ENCODE data around the gene HOXA4.

The HOXA4 gene

DNA sequence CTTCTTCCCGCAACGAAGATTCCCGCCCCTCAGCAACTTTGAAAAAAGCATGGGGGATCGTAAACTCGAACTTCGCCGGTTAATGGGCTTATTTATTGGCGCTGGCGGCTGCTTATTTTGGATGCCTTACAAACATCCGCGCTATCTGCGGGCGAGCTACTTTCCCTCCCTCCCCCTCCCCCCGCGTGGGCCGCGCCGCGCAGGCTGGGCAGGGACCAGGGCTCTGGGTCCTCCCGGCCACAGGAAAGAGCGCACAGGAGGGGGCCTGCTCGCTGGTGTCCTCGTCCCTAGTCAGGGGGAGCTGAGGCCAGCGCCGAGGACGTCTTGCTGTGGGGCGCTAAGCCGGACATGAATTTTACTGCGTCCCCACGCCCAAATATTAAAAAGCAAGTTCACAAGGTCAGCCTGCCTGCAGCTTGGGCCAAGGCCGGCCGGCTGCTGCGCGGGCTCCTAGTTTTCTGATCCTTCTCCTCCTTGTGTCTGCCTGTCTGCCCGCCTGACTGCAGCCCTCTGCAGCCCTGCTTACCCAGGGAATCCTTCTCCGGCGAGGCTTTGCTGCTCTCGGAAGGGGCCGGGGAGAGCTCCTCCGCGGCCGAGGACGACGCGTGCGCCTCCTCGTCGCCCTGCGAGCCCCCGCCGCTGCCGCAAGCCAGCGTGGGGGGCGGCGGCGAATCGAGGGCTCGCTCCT is 42.4 kb upstream of the HOXA4 start:
- peak; percentile 10 for DNase-seq (ENCODE audit: low read depth)
- no peak overlapping the region for H3K4me3 ChIP-seq (ENCODE audit: low read depth, low read length)
- TF ChIP-seq, protein P1, sequence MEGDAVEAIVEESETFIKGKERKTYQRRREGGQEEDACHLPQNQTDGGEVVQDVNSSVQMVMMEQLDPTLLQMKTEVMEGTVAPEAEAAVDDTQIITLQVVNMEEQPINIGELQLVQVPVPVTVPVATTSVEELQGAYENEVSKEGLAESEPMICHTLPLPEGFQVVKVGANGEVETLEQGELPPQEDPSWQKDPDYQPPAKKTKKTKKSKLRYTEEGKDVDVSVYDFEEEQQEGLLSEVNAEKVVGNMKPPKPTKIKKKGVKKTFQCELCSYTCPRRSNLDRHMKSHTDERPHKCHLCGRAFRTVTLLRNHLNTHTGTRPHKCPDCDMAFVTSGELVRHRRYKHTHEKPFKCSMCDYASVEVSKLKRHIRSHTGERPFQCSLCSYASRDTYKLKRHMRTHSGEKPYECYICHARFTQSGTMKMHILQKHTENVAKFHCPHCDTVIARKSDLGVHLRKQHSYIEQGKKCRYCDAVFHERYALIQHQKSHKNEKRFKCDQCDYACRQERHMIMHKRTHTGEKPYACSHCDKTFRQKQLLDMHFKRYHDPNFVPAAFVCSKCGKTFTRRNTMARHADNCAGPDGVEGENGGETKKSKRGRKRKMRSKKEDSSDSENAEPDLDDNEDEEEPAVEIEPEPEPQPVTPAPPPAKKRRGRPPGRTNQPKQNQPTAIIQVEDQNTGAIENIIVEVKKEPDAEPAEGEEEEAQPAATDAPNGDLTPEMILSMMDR (conservative IDR thresholded peaks at IDR 0.05; ENCODE audit: low read depth, low read length), result no peak

DNA sequence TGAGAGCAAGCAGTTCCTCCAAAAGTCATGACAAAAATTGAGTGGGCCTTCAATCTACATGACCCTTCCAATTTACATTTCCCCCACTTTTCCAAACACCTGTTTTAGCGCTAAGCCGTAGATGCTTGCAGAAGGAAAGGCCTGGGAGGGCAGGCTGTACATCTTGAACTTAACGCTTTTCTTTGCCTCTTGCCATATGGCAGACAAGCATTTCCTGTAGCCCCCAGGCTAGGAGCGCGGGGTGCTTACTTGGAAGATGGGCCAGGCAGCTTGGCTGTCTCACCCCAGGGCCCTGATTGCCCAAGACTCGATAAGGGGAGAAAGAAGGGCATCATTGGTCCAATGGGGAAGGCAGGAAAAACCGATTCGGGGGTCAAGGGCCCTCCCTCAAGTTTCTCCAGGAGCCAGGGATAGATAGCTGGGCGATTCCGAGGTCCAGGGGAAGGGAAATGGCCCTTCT is 41.8 kb upstream of the HOXA4 start:
- TF ChIP-seq, protein P1 (conservative IDR thresholded peaks at IDR 0.05; ENCODE audit: low read depth, low read length), result no peak
- DNase-seq (ENCODE audit: low read depth), result no peak
- H3K4me3 ChIP-seq (ENCODE audit: low read depth, low read length), result no peak overlapping the region

DNA sequence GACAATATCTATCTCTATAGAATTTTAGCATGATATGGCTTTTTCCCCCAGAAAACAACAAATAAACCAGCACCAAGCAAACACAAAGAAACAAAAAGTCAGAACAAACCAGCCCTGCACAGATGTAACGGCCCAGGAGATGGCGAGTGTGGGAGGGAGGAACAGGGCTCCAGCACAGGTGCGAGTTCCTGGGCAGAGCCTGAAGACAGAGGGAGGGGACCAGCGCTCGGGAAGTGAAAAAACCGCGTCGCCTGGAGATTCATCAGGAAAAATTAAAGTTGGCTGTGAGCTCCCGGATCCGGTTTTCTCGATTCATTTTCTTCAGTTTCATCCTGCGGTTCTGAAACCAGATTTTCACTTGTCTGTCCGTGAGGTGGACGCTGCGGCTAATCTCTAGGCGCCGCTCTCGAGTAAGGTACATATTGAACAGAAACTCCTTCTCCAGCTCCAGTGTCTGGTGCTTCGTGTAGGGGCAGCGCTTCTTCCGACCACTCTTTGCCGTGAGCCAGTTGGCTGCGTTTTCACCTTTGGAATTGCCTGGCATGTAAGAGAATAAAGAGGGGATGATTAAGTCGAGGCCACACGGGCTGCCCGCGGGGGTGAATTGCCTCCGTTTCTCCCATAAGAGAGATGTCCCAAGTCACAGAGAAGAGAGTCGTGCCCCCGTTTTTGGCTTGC is 41.2 kb upstream of the HOXA4 start:
- no peak for DNase-seq (ENCODE audit: low read depth)
- H3K4me3 ChIP-seq (ENCODE audit: low read depth, low read length), result no peak overlapping the region
- TF ChIP-seq, protein P1 (conservative IDR thresholded peaks at IDR 0.05; ENCODE audit: low read depth, low read length), result no peak

DNA sequence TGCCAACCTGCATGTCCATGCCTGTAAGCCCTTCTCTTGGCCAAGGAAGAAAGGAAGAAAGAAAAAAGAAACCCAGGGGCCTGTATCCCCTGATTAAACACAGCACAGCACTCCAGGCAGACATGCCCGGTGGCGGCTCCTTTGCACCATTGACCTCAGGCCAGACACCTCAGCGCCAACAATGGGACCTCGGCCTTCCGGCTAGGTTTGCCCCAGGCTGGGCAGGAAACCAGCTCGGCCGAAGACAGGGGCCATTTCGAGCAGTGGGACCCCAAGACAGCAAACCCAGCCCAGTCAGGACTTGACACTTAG is 40.7 kb upstream of the HOXA4 start:
- TF ChIP-seq, protein P1 (conservative IDR thresholded peaks at IDR 0.05; ENCODE audit: low read depth, low read length), result no peak
- DNase-seq (ENCODE audit: low read depth), result no peak
- H3K4me3 ChIP-seq (ENCODE audit: low read depth, low read length), result no peak overlapping the region

DNA sequence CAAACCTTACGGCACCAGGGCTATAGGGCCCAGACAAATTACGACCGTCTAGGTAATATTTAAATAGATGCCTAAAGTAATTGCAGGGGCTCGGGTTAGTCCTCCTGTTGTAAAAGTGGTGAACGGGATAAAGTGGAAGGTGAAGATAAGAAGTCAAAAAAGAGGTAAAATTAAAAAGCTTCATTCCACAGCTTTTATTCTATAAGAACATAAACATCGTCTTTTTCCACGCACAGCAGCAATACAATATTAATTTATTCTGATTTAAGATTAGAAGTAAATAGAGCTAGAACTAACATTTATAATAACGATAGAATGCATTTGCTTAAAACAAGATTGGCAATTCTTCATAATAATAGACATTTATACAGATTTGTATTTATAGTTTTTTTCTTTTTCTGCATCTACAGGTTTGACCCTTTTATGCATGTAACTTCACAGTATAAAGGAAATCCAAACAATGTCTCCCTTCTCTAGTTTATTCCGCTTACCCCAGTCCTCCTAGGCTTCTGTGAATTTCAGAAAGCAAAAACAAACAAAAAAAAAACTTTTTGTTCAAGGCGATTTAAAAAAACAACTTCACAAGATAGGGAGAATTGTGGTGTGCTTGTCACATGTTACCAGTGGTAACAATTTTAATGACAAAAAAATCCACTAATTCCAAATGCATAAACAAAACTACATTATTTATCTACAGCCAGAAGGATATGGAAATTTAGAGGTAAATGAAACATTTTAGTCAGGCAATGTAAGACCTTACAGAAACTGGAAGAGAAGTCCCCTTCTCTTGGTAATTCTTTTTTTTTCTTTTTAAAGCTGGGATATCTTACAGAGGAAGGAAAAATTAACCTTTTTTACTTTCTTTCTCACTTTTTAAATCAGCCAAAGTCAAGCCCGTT is 40.1 kb upstream of the HOXA4 start:
- TF ChIP-seq, protein P1 (conservative IDR thresholded peaks at IDR 0.05; ENCODE audit: low read depth, low read length), result no peak
- H3K4me3 ChIP-seq (ENCODE audit: low read depth, low read length), result no peak overlapping the region
- no peak for DNase-seq (ENCODE audit: low read depth)

DNA sequence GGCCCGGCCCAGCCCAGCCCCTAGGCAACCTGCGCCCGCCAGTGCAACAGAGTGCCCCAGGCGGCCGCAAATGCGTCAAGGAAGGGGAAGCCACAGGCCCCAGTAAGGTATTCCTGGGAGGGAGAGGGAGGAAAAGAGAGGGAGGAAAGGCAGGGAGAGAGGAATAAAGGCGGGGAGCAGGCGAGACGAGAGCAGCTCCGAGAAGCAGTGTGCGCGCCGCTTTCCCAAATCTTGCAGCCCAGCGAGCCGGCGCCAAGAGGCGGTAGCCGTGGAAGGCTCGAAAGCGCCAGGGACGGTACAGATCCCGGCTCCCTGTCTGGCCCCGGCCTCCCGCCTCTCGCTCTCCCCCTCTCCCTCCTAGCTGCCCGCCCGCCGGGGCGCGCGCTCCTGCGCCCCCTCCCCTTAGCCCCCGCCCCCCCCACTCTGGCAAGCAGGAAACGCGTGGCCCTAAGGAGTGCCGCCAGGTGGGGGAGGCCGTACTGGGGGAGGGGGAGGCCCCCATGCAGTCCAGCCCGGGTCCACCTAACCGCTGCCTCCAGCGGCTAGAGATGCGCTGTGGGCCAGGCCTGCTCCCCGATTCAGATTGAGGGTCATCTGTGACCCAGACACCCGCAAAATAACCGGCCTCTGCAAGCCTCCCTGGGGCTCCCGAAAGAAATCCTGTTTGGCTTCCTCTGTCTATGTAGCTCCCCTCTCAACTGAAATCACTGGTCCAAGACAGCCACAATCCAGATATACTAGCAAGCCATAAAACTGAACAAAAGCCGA is 39.3 kb upstream of the HOXA4 start:
- DNase-seq (ENCODE audit: low read depth), result no peak
- TF ChIP-seq, protein P1 (conservative IDR thresholded peaks at IDR 0.05; ENCODE audit: low read depth, low read length), result no peak
- no peak overlapping the region for H3K4me3 ChIP-seq (ENCODE audit: low read depth, low read length)
